GM23248 (cell line): ENCODE measurements around the gene AGO1. TPM values are rescaled to one million over a fixed set of nuclear protein-coding genes. Genes with fewer than 3 reads are reported as not detected.

Experiments used
- DNase-seq: peaks from one replicate; pipeline ENCODE4 v3.0.0-alpha.2; 2015
- H2AFZ ChIP-seq: fragments of 200-600 bp; sonication (generic); 2 replicates; pipeline ENCODE4 v1.6.1; 2016; ENCODE audit warnings: antibody characterized with exemption
- H3F3A ChIP-seq: fragments of 200-600 bp; sonication (generic); 2 replicates; pipeline ENCODE4 v1.6.1; 2016; ENCODE audit warnings: mild to moderate bottlenecking, antibody characterized with exemption, mixed run types; ENCODE audit not compliant: insufficient read depth
- H3K27ac ChIP-seq: fragments of 200-600 bp; sonication (generic); 2 replicates; pipeline ENCODE4 v1.5.1; 2016; ENCODE audit warnings: mild to moderate bottlenecking
- H3K27me3 ChIP-seq: fragments of 200-600 bp; sonication (generic); replicated peaks from 2 replicates; pipeline ENCODE4 v1.6.1; 2016; ENCODE audit warnings: mild to moderate bottlenecking; ENCODE audit not compliant: insufficient read depth
- H3K36me3 ChIP-seq: fragments of 200-600 bp; sonication (generic); 2 replicates; pipeline ENCODE4 v1.6.1; 2016; ENCODE audit warnings: low read depth, mild to moderate bottlenecking
- H3K4me1 ChIP-seq: fragments of 200-600 bp; sonication (generic); 2 replicates; pipeline ENCODE4 v1.6.1; 2016; ENCODE audit warnings: mild to moderate bottlenecking; ENCODE audit not compliant: insufficient read depth
- H3K4me2 ChIP-seq: fragments of 200-600 bp; sonication (generic); one replicate; pipeline ENCODE4 v1.6.1; 2016; ENCODE audit warnings: mild to moderate bottlenecking; ENCODE audit not compliant: unreplicated experiment
- H3K4me3 ChIP-seq: fragments of 200-600 bp; sonication (generic); 2 replicates; pipeline ENCODE4 v1.5.1; 2016; ENCODE audit warnings: mild to moderate bottlenecking
- H3K79me2 ChIP-seq: fragments of 200-600 bp; sonication (generic); 2 replicates; pipeline ENCODE4 v1.6.1; 2016; ENCODE audit warnings: mild to moderate bottlenecking; ENCODE audit not compliant: insufficient read depth
- H3K9ac ChIP-seq: fragments of 200-600 bp; sonication (generic); 2 replicates; pipeline ENCODE4 v1.6.1; 2016; ENCODE audit warnings: mild to moderate bottlenecking
- H3K9me2 ChIP-seq: fragments of 200-600 bp; sonication (generic); 2 replicates; pipeline ENCODE4 v1.6.1; 2016; ENCODE audit warnings: mixed run types, mild to moderate bottlenecking, moderate library complexity; ENCODE audit not compliant: insufficient read depth
- H3K9me3 ChIP-seq: fragments of 200-600 bp; sonication (generic); one replicate; pipeline ENCODE4 v1.6.1; 2017; ENCODE audit warnings: low read depth
- H4K20me1 ChIP-seq: fragments of 200-600 bp; sonication (generic); 2 replicates; pipeline ENCODE4 v1.6.0; 2016; ENCODE audit not compliant: insufficient read depth
- EZH2 ChIP-seq: fragments of 200-600 bp; sonication (generic); IDR thresholded peaks from 2 replicates; pipeline ENCODE4 v1.6.1; 2018; ENCODE audit warnings: antibody characterized with exemption, mild to moderate bottlenecking; ENCODE audit not compliant: insufficient read depth, poor library complexity, severe bottlenecking
- EZH2phosphoT487 ChIP-seq: fragments of 200-600 bp; sonication (generic); IDR thresholded peaks from 2 replicates; pipeline ENCODE4 v1.6.1; 2018; ENCODE audit warnings: antibody characterized with exemption, moderate library complexity, mild to moderate bottlenecking, low read depth; ENCODE audit not compliant: insufficient read depth
- WGBS, 2 experiments: methylation state at CpG; one replicate each; pipeline ENCODE4 v1.1.6; 2015 to 2017; ENCODE audit warnings: low lambda C conversion rate in 2 of 2, low coverage in 1 of 2; ENCODE audit errors: missing lambda C conversion rate in 2 of 2; 5-methylcytosine and 5-hydroxymethylcytosine counted together
- in situ Hi-C: fragments of 300-500 bp; cut with MboI; formaldehyde crosslinking; loops from 2 replicates; pipeline ENCODE4 v1.15.0; 2020
- polyA plus RNA-seq: library from polyadenylated mRNA; unstranded; fragments of >200 nt; fragmentation: Nextera tagmentation; extraction: Ambion mirVana; gene quantifications from 2 replicates; pipeline ENCODE4 v1.2.1, GENCODE V29; 2016
- total RNA-seq: library from RNA; depleted of rRNA; stranded (reverse); fragments of >200 nt; shearing (Covaris generic); gene quantifications from 2 replicates; pipeline ENCODE4 v1.2.3, GENCODE V29; 2014

Gene AGO1
- total and polyA plus RNA-seq, 2 experiments from 2014 or later = 6.1 to 11.0 TPM

DNA sequence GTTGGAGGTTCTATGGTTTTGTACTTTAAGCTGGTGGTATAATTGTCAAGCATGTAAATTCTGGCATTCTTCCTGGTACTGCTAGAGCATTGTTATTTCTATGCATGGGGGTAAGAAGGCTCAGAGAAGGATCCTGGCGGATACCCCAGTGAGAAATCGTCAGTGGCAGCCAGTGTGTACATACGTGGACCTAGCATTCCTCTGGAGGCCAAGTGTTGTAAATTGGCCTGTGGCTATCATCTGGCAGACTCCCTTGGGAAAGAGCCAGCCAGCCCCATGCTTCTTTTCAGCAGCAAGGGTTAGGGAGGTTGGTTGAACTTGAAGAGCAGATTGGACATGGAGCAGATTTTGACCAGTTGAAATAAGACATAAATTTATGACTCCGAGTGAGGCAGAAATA is 42.7 kb downstream of the AGO1 start:
- Histone ChIP-seq H3K4me1 (0 out of 2 replicates have a peak, but pooled peaks cover 5% of the 10 kb centered on the region), H2AFZ (no peak overlapping the region), H4K20me1 (no peaks in the 10 kb centered on the region), H3K36me3 (no peaks in the 10 kb centered on the region), H3F3A (no peaks in the 10 kb centered on the region; the same call in 1 of the 2 replicates), H3K9ac (no peak overlapping the region), H3K27ac (no peak overlapping the region), H3K9me3 (no peaks in the 10 kb centered on the region), H3K9me2 (no peaks in the 10 kb centered on the region), H3K79me2 (peaks cover 8% of the 10 kb centered on the region; the same call in 1 of the 2 replicates), H3K4me2 (no peak overlapping the region), H3K27me3 (no peaks in the 10 kb centered on the region), H3K4me3 (no peak overlapping the region)
- peak; percentile 26 for DNase-seq
- WGBS, 2 experiments = 61 to 67% methylated on average over 4 of the region's 4 CpGs
- in situ Hi-C loops = no loop called here
- TF ChIP-seq EZH2 (no peak), EZH2phosphoT487 (no peak)

DNA sequence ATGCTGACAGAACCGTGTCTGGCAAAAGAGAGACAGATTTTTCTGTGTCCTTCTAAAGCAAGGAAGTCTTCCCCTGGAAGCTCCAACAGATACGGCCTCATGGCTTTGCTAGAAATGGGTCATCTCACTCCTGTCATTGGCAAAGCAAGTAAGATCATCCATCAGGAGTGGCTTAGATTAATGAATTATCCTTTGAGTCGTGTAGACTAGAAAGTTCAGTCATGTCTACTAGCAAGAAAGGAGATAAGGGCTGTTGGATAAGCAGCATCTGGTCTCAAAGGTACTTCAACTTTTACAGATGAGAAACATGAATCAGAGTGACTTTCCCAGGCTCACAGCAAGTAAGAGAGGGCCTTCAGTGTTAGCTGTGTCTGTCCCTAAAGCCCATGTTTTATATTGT is 44.5 kb downstream of the AGO1 start:
- in situ Hi-C loops = no loop called here
- no peaks in the 10 kb centered on the region for H4K20me1 ChIP-seq
- no peaks in the 10 kb centered on the region for H3K27me3 ChIP-seq

DNA sequence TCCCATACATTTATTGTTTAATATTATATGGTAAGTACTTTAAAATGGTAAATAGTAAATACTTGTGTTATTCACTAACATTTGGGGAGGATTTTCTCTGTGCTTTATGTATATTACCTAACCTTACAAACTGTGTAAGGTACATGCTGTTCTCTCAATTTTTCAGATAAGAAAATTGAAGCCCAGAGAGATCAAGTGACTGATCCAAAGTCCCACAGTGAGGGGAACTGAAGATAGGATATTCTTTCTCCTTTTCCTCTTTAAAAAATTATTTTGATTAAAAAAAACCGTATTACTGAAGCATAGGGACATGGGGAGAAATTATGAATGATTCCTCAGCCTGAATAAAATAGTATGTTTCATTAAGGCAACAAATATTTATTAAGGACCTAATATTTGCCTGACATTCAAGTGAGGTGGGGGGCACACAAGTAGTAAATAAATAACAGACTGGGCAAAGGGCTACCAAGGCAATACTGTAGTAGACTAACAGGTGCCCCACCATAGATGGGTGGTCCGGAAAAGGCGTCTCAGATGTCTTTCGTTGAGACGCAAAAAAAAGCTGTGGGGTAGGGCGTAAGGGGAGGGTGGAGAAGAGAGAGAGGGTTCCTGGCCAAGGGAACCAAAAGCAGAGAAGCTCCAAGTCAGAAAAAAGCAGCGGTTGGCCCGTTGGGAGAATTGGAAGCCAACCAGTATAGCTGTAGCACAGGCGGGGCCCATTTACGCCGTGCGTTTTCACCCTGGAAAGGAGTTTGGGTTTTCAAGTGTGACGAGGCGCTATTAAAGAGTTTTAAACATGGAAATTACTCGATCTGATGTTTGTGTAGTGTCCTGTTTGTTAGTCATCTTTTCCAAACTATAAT is 47.0 kb downstream of the AGO1 start:
- Histone ChIP-seq H3F3A (no peaks in the 10 kb centered on the region; the same call in 1 of the 2 replicates), H3K9me2 (no peaks in the 10 kb centered on the region), H3K27me3 (no peaks in the 10 kb centered on the region), H3K4me3 (peak overlapping the region; percentile 88), H3K27ac (peak overlapping the region; percentile 89), H3K36me3 (no peaks in the 10 kb centered on the region), H4K20me1 (no peaks in the 10 kb centered on the region), H3K9me3 (no peaks in the 10 kb centered on the region), H3K4me2 (peak overlapping the region; percentile 81), H2AFZ (peak overlapping the region; percentile 81), H3K4me1 (peaks cover 19% of the 10 kb centered on the region), H3K79me2 (peaks cover 48% of the 10 kb centered on the region), H3K9ac (peak overlapping the region; percentile 89)
- in situ Hi-C loops = no loop called here
- WGBS, 2 experiments = 2% methylated on average over 15 of the region's 15 CpGs
- TF ChIP-seq EZH2phosphoT487 = no peak
- no peak for TF ChIP-seq EZH2
- DNase-seq = peak; percentile 81

More for the DNA sequence above, 44.5 kb downstream of the AGO1 start:
- Histone ChIP-seq H2AFZ (no peak overlapping the region), H3K4me2 (no peak overlapping the region), H3K27ac (no peak overlapping the region), H3K36me3 (no peaks in the 10 kb centered on the region), H3K9ac (no peak overlapping the region), H3F3A (no peaks in the 10 kb centered on the region; the same call in 1 of the 2 replicates), H3K9me3 (no peaks in the 10 kb centered on the region), H3K9me2 (no peaks in the 10 kb centered on the region), H3K79me2 (peaks cover 23% of the 10 kb centered on the region), H3K4me1 (peaks cover 11% of the 10 kb centered on the region; the same call in 1 of the 2 replicates), H3K4me3 (no peak overlapping the region)
- no peak for TF ChIP-seq EZH2
- no peak for TF ChIP-seq EZH2phosphoT487
- WGBS, 2 experiments = 41% methylated on average over 3 of the region's 3 CpGs
- no peak for DNase-seq

DNA sequence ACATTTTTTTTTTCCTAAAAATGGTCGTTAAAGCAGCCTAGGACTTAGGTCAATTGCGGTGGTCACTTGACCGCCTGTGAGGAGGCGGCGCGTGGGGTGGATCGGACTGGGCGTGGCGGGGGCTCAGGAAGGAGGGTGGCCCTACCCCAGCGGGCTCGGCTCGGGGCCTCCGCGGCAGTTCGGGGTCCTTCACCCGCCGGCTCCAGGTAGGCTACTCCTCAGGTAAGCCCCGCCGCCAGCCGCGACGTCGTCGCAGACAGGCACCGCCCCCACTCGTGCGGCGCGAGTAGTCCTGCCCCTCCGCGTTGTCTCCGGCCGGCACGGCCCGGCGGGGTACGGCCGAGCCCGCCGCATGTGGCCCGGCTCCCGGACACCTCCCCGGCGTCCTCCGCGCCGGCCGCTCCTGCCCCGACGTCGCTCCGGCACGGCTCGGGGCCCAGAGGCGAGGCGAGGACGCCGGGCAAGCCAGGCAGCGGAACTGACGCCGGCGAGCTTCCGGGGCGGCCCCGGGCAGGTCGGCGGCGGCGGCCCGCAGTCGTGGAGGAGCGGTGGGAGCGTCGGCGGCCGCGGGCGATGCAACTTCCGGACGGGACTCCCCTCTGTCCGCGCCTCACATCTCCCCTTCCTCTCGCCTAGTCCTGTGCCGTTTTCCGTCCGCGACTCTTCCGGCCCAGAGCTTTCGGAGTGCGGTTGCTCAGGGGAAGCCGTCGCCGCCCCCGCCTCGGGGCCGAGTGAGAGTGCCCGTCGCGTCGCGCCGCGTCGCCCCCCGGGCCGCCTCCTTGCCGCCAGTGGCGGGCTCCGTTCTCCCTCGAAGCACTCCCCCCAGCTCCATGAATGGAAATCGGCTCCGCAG is 47.8 kb downstream of the AGO1 start, which contains the start of gene AGO3:
Gene AGO3 (plus strand): TSS at position 513 of the 853 bp plus-strand sequence. CDS start 322 bp downstream, at position 835.
- Histone ChIP-seq H3K4me1 (peaks cover 24% of the 10 kb centered on the region), H3K27me3 (no peaks in the 10 kb centered on the region), H3K4me2 (peak within 1 kb of the TSS; percentile 86), H4K20me1 (no peaks in the 10 kb centered on the region), H3K9me2 (no peaks in the 10 kb centered on the region), H2AFZ (peak within 1 kb of the TSS; percentile 81), H3K9ac (peak within 1 kb of the TSS; percentile 89), H3F3A (no peaks in the 10 kb centered on the region; the same call in 1 of the 2 replicates), H3K9me3 (no peaks in the 10 kb centered on the region), H3K4me3 (peak within 1 kb of the TSS; percentile 88), H3K27ac (peak within 1 kb of the TSS; percentile 89), H3K79me2 (peaks cover 56% of the 10 kb centered on the region), H3K36me3 (no peaks in the 10 kb centered on the region)
- in situ Hi-C loops = no loop called here
- peak; percentile 92 for DNase-seq
- WGBS, 2 experiments = 0 to 2% methylated on average over 24 to 74 of the region's 112 CpGs
- no peak for TF ChIP-seq EZH2phosphoT487
- no peak for TF ChIP-seq EZH2
